DND-41 (cell line): Measurements from ENCODE around the gene ATF4.

ENCODE experiments used
- CTCF ChIP-seq: IDR thresholded peaks from 2 replicates; pipeline ENCODE4 v1.5.1; 2012; ENCODE audit warnings: borderline replicate concordance, low read length, moderate library complexity, mild to moderate bottlenecking; ENCODE audit not compliant: poor library complexity, severe bottlenecking; ENCODE audit errors: extremely low read depth
- EZH2 ChIP-seq: IDR thresholded peaks from 3 replicates; pipeline ENCODE4 v1.6.1; 2012; ENCODE audit warnings: borderline replicate concordance, low read depth, mild to moderate bottlenecking, moderate library complexity, low read length, inconsistent platforms; ENCODE audit not compliant: severe bottlenecking

- no peak for TF ChIP-seq CTCF
- no peak for TF ChIP-seq EZH2
Measured at GRCh38 chr22:39477542-39477941, 42.8 kb upstream of the ATF4 start.
